HFFc6 (cell line): ENCODE data around the gene USP53. TPM values are rescaled to one million over a fixed set of nuclear protein-coding genes. Genes with fewer than 3 reads are reported as not detected.

Experiments
- DNase-seq: peaks from one replicate; pipeline ENCODE4 v3.0.0-alpha.2; 2018
- H3K27ac Mint-ChIP-seq: 2 replicates; pipeline ENCODE4 v1.8.0; 2020; ENCODE audit warnings: mild to moderate bottlenecking, mixed read lengths
- H3K27me3 Mint-ChIP-seq: 2 replicates; pipeline ENCODE4 v1.8.0; 2021; ENCODE audit warnings: mild to moderate bottlenecking, moderate library complexity, mixed read lengths; ENCODE audit not compliant: insufficient read depth
- H3K36me3 Mint-ChIP-seq: 2 replicates; pipeline ENCODE4 v1.8.0; 2021; ENCODE audit warnings: low read depth, mixed read lengths
- H3K4me1 Mint-ChIP-seq: 2 replicates; pipeline ENCODE4 v1.8.0; 2020; ENCODE audit warnings: low read depth, mixed read lengths
- H3K4me3 Mint-ChIP-seq: 2 replicates; pipeline ENCODE4 v1.8.0; 2020; ENCODE audit warnings: mild to moderate bottlenecking, moderate library complexity, mixed read lengths
- H3K9me3 Mint-ChIP-seq: 2 replicates; pipeline ENCODE4 v1.8.0; 2020; ENCODE audit warnings: mild to moderate bottlenecking, mixed read lengths
- CTCF ChIP-seq: fragments of 200-600 bp; sonication (generic); IDR thresholded peaks from 2 replicates; pipeline ENCODE4 v1.5.0; 2021; ENCODE audit warnings: antibody characterized with exemption, mild to moderate bottlenecking
- total RNA-seq, 6 experiments: library from RNA; stranded (reverse); fragmentation: NEBNext Ultra II Directional; extraction: Animal tissue kit (Norgen Biotek cat#: 25700); gene quantifications; 2 replicates in 1 of 6; 3 replicates in 5 of 6; pipeline ENCODE4 v1.2.3, GENCODE V29; 2021

Gene USP53
- total RNA-seq, 6 experiments from 2014 or later = 113 to 187 (median 120) TPM

- TF ChIP-seq CTCF = no peak
- no peak overlapping the region; the same call in 1 of the 2 replicates for H3K27ac Mint-ChIP-seq
- no peaks in the 10 kb centered on the region; the same call in 1 of the 2 replicates for H3K27me3 Mint-ChIP-seq
- no peak for DNase-seq
- peaks cover 62% of the 10 kb centered on the region for H3K4me1 Mint-ChIP-seq
- peaks cover 8% of the 10 kb centered on the region; the same call in 1 of the 2 replicates for H3K9me3 Mint-ChIP-seq
- no peak overlapping the region for H3K4me3 Mint-ChIP-seq
- H3K36me3 Mint-ChIP-seq = peaks cover 16% of the 10 kb centered on the region
These were observed 6.8 kb upstream of the USP53 start for GRCh38 chr4:119205690-119206089.

GRCh38 chr4:119206178-119206577, 6.3 kb upstream of the USP53 start:
- Mint-ChIP-seq H3K4me1 (peaks cover 67% of the 10 kb centered on the region), H3K4me3 (peak overlapping the region; percentile 13), H3K9me3 (peaks cover 8% of the 10 kb centered on the region; the same call in 1 of the 2 replicates), H3K27ac (peak overlapping the region; percentile 61), H3K27me3 (no peaks in the 10 kb centered on the region; the same call in 1 of the 2 replicates), H3K36me3 (peaks cover 21% of the 10 kb centered on the region)
- TF ChIP-seq CTCF = no peak
- no peak for DNase-seq

GRCh38 chr4:119207051-119207450, 5.5 kb upstream of the USP53 start:
- H3K4me3 Mint-ChIP-seq = peak overlapping the region; percentile 29
- peaks cover 16% of the 10 kb centered on the region for H3K36me3 Mint-ChIP-seq
- H3K9me3 Mint-ChIP-seq = peaks cover 5% of the 10 kb centered on the region; the same call in 1 of the 2 replicates
- H3K27ac Mint-ChIP-seq = peak overlapping the region; percentile 61
- peaks cover 73% of the 10 kb centered on the region for H3K4me1 Mint-ChIP-seq
- no peak for TF ChIP-seq CTCF
- no peaks in the 10 kb centered on the region; the same call in 1 of the 2 replicates for H3K27me3 Mint-ChIP-seq
- DNase-seq = peak; percentile 54

GRCh38 chr4:119209077-119209476, 3.4 kb upstream of the USP53 start:
- Mint-ChIP-seq H3K4me1 (peaks cover 73% of the 10 kb centered on the region), H3K27ac (peak overlapping the region; percentile 90), H3K4me3 (peak overlapping the region; percentile 62), H3K9me3 (no peaks in the 10 kb centered on the region), H3K27me3 (peaks cover 2% of the 10 kb centered on the region; the same call in 1 of the 2 replicates), H3K36me3 (peaks cover 17% of the 10 kb centered on the region)
- peak; percentile 95 for DNase-seq
- TF ChIP-seq CTCF = no peak

- TF ChIP-seq CTCF = no peak
- no peaks in the 10 kb centered on the region for H3K9me3 Mint-ChIP-seq
- H3K27me3 Mint-ChIP-seq = peaks cover 2% of the 10 kb centered on the region; the same call in 1 of the 2 replicates
- peak overlapping the region; percentile 41 for H3K4me3 Mint-ChIP-seq
- peaks cover 73% of the 10 kb centered on the region for H3K4me1 Mint-ChIP-seq
- peaks cover 22% of the 10 kb centered on the region for H3K36me3 Mint-ChIP-seq
- DNase-seq = no peak
- peak overlapping the region; percentile 90 for H3K27ac Mint-ChIP-seq
These were observed 2.9 kb upstream of the USP53 start for GRCh38 chr4:119209586-119209985.

- TF ChIP-seq CTCF = no peak
- H3K36me3 Mint-ChIP-seq = peaks cover 29% of the 10 kb centered on the region
- peaks cover 68% of the 10 kb centered on the region for H3K4me1 Mint-ChIP-seq
- peak overlapping the region; percentile 90 for H3K27ac Mint-ChIP-seq
- peak overlapping the region; percentile 95 for H3K4me3 Mint-ChIP-seq
- DNase-seq = no peak
- H3K27me3 Mint-ChIP-seq = peaks cover 2% of the 10 kb centered on the region; the same call in 1 of the 2 replicates
- no peaks in the 10 kb centered on the region for H3K9me3 Mint-ChIP-seq
These were observed 1.7 kb upstream of the USP53 start for GRCh38 chr4:119210775-119211174.
